Adrenal gland (tissue), 12 donors: Measurements from ENCODE around the gene CABCOCO1. TPM values are rescaled to one million over a fixed set of nuclear protein-coding genes. Genes with fewer than 3 reads are reported as not detected.

ENCODE experiments used
- DNase-seq, 7 donors: peaks; one replicate each; pipeline ENCODE4 v3.0.0-alpha.2; 2019 to 2020
- H3K27ac ChIP-seq, 5 donors: fragments of 200-600 bp; sonication (generic) in 4 of 5; 1 replicate in 3 of 5; 2 replicates in 2 of 5; pipeline versions ENCODE4 v1.5.1 to v1.8.0; 2016 to 2020; ENCODE audit warnings: mild to moderate bottlenecking in 1 of 5
- H3K27me3 ChIP-seq: fragments of 200-600 bp; 2 replicates; pipeline ENCODE4 v1.8.0; 2021
- H3K36me3 ChIP-seq, 2 donors: fragments of 200-600 bp; replicated peaks in 1 of 2; 1 replicate in 1 of 2; 2 replicates in 1 of 2; pipeline versions ENCODE4 v1.5.1 to v1.8.0; 2018 to 2022
- H3K4me1 ChIP-seq, 2 donors: fragments of 200-600 bp; replicated peaks in 1 of 2; 1 replicate in 1 of 2; 2 replicates in 1 of 2; pipeline versions ENCODE4 v1.5.1 to v1.8.0; 2018 to 2021
- H3K4me3 ChIP-seq, 4 donors: fragments of 200-600 bp; sonication (generic) in 3 of 4; one replicate each; pipeline ENCODE4 v1.5.1; 2016 to 2018
- H3K9me3 ChIP-seq, 3 donors: fragments of 200-600 bp; sonication (generic) in 1 of 3; replicated peaks in 1 of 3; 1 replicate in 2 of 3; 2 replicates in 1 of 3; pipeline versions ENCODE4 v1.5.1 to v1.8.0; 2016 to 2021
- CTCF ChIP-seq, 6 experiments: fragments of 450-650 bp in 4 of 6; fragments of 200-600 bp in 2 of 6; sonication (generic) in 1 of 6; IDR thresholded peaks; 1 replicate in 5 of 6; 2 replicates in 1 of 6; pipeline versions ENCODE4 v1.5.1 to v1.8.0; 2016 to 2021; ENCODE audit warnings: antibody characterized with exemption in 6 of 6, mild to moderate bottlenecking in 2 of 6, moderate library complexity in 1 of 6
- POLR2A ChIP-seq, 2 donors: fragments of 450-650 bp; IDR thresholded peaks; one replicate each; pipeline ENCODE4 v1.6.1; 2017; ENCODE audit warnings: antibody characterized with exemption in 2 of 2, mild to moderate bottlenecking in 2 of 2, moderate library complexity in 1 of 2
- WGBS, 4 donors: extraction: QIAGEN DNeasy Blood & Tissue Kit in 2 of 4; methylation state at CpG; one replicate each; pipeline versions ENCODE4 v1.1.5 to v1.1.7; 2013 to 2017; 5-methylcytosine and 5-hydroxymethylcytosine counted together
- intact Hi-C, 2 donors: fragments of 100-400 bp; cut with DNase I; formaldehyde crosslinking; loops; one replicate each; pipeline versions ENCODE4 v1.14.1 to v1.15.0; 2022 to 2023
- polyA plus RNA-seq, 3 donors: library from polyadenylated mRNA; stranded (reverse); fragments of 200-250 nt in 2 of 3; fragments of 350-450 nt in 1 of 3; fragmentation: Illumina TruSeq in 1 of 3; extraction: RNeasy Lipid Tissue Mini Kit (QIAGEN cat#74804) in 1 of 3; gene quantifications; one replicate each; pipeline ENCODE4 v1.2.3, GENCODE V29; 2013 to 2014
- total RNA-seq, 9 donors: library from RNA; depleted of rRNA in 4 of 9; stranded (reverse); fragments of >200 nt in 4 of 9; fragments of 120-200 nt in 1 of 9; fragmentation: NEBNext Ultra II Directional in 1 of 9; extraction: Animal tissue kit (Norgen Biotek cat#: 25700) in 1 of 9; gene quantifications; one replicate each; pipeline versions ENCODE4 v1.1.0 to v1.2.4, GENCODE V29; 2013 to 2023
- donor health status: healthy with polysubstance abuse.
- donor health status: Bipolar disorder and iron deficiency.
- donor health status: DM: yes; HTN: yes; CAD: no.
- donor health status: DM: no; HTN: no; CAD: no.
- donor health status: DM: no; HTN: no; CAD: no.
- donor health status: DM: yes; HTN: yes; CAD: no.

Gene CABCOCO1
- total and polyA plus RNA-seq, 12 donors: 0.36 to 2.9 (median 1.4) TPM; not detected in 6

- H3K27me3 ChIP-seq: no peaks in the 10 kb centered on the region
- peaks cover 0 to 4% (median 0%) of the 10 kb centered on the region in 3 donors for H3K9me3 ChIP-seq
- no peaks in the 10 kb centered on the region for H3K4me1 ChIP-seq
- no peak overlapping the region for H3K4me3 ChIP-seq
- no peak overlapping the region for H3K27ac ChIP-seq
- TF ChIP-seq POLR2A (IDR thresholded peaks at IDR 0.05) (no peak), CTCF (IDR thresholded peaks at IDR 0.05) (no peak)
- no peaks in the 10 kb centered on the region for H3K36me3 ChIP-seq
- intact Hi-C loops: no loop called here
- no peak for DNase-seq
These were observed 7.3 kb upstream of the CABCOCO1 start for GRCh38 chr10:61655335-61655851.

- Histone ChIP-seq H3K4me3 (no peak overlapping the region), H3K27ac (no peak overlapping the region), H3K9me3 (no peaks in the 10 kb centered on the region), H3K4me1 (peaks cover 0 to 4% of the 10 kb centered on the region in 2 donors), H3K36me3 (no peaks in the 10 kb centered on the region), H3K27me3 (no peaks in the 10 kb centered on the region)
- DNase-seq: no peak
- WGBS, 4 donors: 67 to 82% (median 80%) methylated on average over 3 of the region's 3 CpGs
- TF ChIP-seq POLR2A (IDR thresholded peaks at IDR 0.05): no peak
- TF ChIP-seq CTCF (IDR thresholded peaks at IDR 0.05): no peak
- intact Hi-C loops: no loop called here
These were observed 737 bp downstream of the CABCOCO1 start for GRCh38 chr10:61663466-61663865.

- TF ChIP-seq CTCF (IDR thresholded peaks at IDR 0.05) (no peak), POLR2A (IDR thresholded peaks at IDR 0.05) (no peak)
- WGBS, 4 donors: 35 to 44% (median 40%) methylated on average over 2 of the region's 2 CpGs
- H3K36me3 ChIP-seq: no peaks in the 10 kb centered on the region
- H3K4me3 ChIP-seq: no peak overlapping the region
- no peak for DNase-seq
- H3K27ac ChIP-seq: no peak overlapping the region
- intact Hi-C loops: no loop called here
- no peaks in the 10 kb centered on the region for H3K9me3 ChIP-seq
- no peaks in the 10 kb centered on the region for H3K27me3 ChIP-seq
- H3K4me1 ChIP-seq: peaks cover 0 to 4% of the 10 kb centered on the region in 2 donors
These were observed 2.3 kb downstream of the CABCOCO1 start for GRCh38 chr10:61664985-61665384.

- intact Hi-C loops: no loop called here
- H3K4me1 ChIP-seq: no peaks in the 10 kb centered on the region
- DNase-seq: no peak
- no peaks in the 10 kb centered on the region for H3K27me3 ChIP-seq
- H3K4me3 ChIP-seq: no peak overlapping the region
- TF ChIP-seq CTCF (IDR thresholded peaks at IDR 0.05): no peak
- no peak overlapping the region for H3K27ac ChIP-seq
- no peaks in the 10 kb centered on the region for H3K9me3 ChIP-seq
- H3K36me3 ChIP-seq: no peaks in the 10 kb centered on the region
These were observed 6.5 kb downstream of the CABCOCO1 start for GRCh38 chr10:61669161-61669725.
